Sigmoid colon (tissue), 7 donors: ENCODE measurements around the gene USH1C. TPM values are rescaled to one million over a fixed set of nuclear protein-coding genes. Genes with fewer than 3 reads are reported as not detected.

Experiments
- DNase-seq: peaks from one replicate; pipeline ENCODE4 v3.0.0-alpha.2; 2019
- H3K27ac ChIP-seq, 4 donors: fragments of 200-600 bp; sonication (generic); one replicate each; pipeline ENCODE4 v1.5.1; 2016 to 2019; ENCODE audit warnings: mild to moderate bottlenecking in 1 of 4
- H3K27me3 ChIP-seq, 3 donors: fragments of 200-600 bp; sonication (generic); one replicate each; pipeline ENCODE4 v1.5.1; 2019; ENCODE audit warnings: mild to moderate bottlenecking in 1 of 3
- H3K36me3 ChIP-seq, 4 donors: fragments of 200-600 bp; sonication (generic); one replicate each; pipeline ENCODE4 v1.5.1; 2016 to 2019
- H3K4me1 ChIP-seq, 4 donors: fragments of 200-600 bp; sonication (generic); one replicate each; pipeline ENCODE4 v1.5.1; 2017 to 2019
- H3K4me3 ChIP-seq, 4 donors: fragments of 200-600 bp; sonication (generic); one replicate each; pipeline ENCODE4 v1.5.1; 2017 to 2019; ENCODE audit warnings: mild to moderate bottlenecking in 2 of 4, moderate library complexity in 1 of 4
- H3K9me3 ChIP-seq, 4 donors: fragments of 200-600 bp in 3 of 4; sonication (generic) in 3 of 4; one replicate each; pipeline versions ENCODE4 v1.5.1 to v1.6.1; 2013 to 2019
- EP300 ChIP-seq, 4 donors: sonication (generic); formaldehyde crosslinking; IDR thresholded peaks; one replicate each; pipeline ENCODE4 v1.6.1; 2017; ENCODE audit warnings: antibody characterized with exemption in 4 of 4
- POLR2A ChIP-seq, 2 donors: fragments of 450-650 bp; IDR thresholded peaks; one replicate each; pipeline ENCODE4 v1.6.1; 2016; ENCODE audit warnings: antibody characterized with exemption in 2 of 2, mild to moderate bottlenecking in 2 of 2, moderate library complexity in 2 of 2
- POLR2AphosphoS5 ChIP-seq, 4 donors: sonication (generic); formaldehyde crosslinking; IDR thresholded peaks; one replicate each; pipeline ENCODE4 v1.6.1; 2017; ENCODE audit warnings: antibody characterized with exemption in 4 of 4
- WGBS, 2 donors: extraction: QIAGEN DNeasy Blood & Tissue Kit; methylation state at CpG; one replicate each; pipeline ENCODE4 v1.1.7; 2013; 5-methylcytosine and 5-hydroxymethylcytosine counted together
- intact Hi-C: fragments of 100-400 bp; cut with DNase I; formaldehyde crosslinking; loops from one replicate; pipeline ENCODE4 v1.15.1; 2023
- polyA plus RNA-seq, 3 donors: library from polyadenylated mRNA; stranded (reverse); fragments of 200-250 nt; gene quantifications; one replicate each; pipeline ENCODE4 v1.2.3, GENCODE V29; 2013
- total RNA-seq, 4 donors: library from RNA; depleted of rRNA; stranded (reverse); fragments of >200 nt; gene quantifications; one replicate each; pipeline ENCODE4 v1.1.0, GENCODE V29; 2016
- TF ChIP-seq, protein P1 (sequence below), 4 experiments: fragments of 450-650 bp in 3 of 4; fragments of 200-600 bp in 1 of 4; IDR thresholded peaks; one replicate each; pipeline ENCODE4 v1.5.1; 2016 to 2019; ENCODE audit warnings: antibody characterized with exemption in 4 of 4, mild to moderate bottlenecking in 3 of 4, moderate library complexity in 2 of 4
- donor health status: healthy with polysubstance abuse.
- donor health status: Bipolar disorder and iron deficiency.
- donor health status: healthy.

The USH1C gene
- total and polyA plus RNA-seq, 7 donors: 1.2 to 152 (median 2.5) TPM

DNA sequence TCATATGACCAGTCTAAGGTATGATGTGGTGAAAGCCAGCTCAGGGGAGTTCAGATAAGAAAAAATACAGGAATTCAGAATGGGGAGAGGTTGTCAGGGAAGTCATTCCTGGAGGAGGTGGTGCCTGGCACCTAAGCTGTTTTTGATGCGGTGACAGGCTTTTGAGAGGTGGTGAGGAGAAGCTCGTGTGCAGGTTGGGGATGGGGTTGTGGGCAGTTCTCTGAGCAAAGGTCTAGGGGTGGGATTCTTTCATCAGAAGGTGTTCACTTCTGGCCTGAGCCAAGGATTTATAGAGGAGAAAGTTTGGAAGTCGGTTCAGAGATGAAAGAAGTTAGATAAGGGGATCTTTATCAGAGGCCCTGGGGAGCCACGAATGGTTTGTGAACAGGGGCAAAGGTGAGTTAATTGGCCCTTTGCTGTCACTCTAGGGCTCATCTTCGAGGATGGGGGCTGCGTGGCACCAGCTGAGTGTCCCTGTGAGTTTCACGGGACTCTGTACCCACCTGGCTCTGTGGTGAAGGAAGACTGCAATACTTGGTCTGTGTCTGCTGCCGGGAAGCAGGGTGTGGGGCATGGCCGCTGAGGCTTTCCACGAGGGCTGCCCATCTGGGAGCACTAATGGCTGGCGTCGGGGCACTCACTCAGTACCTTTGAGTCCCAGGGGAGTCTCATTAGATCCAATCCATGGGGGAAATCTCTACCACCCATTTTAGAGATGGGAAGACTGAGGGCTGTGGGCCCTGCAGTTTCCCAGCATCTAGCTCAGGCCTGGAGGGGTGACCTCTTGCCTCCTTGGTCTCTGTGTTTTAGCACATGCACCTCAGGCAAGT is 16.3 kb upstream of the USH1C start:
- no peak overlapping the region for H3K4me3 ChIP-seq
- intact Hi-C loops: no loop called here
- no peaks in the 10 kb centered on the region for H3K27me3 ChIP-seq
- 57 to 71% methylated on average over 12 of the region's 12 CpGs for WGBS, 2 donors
- H3K27ac ChIP-seq: no peak overlapping the region
- TF ChIP-seq EP300 (IDR thresholded peaks at IDR 0.05) (no peak), POLR2A (IDR thresholded peaks at IDR 0.05) (no peak), POLR2AphosphoS5 (IDR thresholded peaks at IDR 0.05) (no peak)
- TF ChIP-seq, protein P1, sequence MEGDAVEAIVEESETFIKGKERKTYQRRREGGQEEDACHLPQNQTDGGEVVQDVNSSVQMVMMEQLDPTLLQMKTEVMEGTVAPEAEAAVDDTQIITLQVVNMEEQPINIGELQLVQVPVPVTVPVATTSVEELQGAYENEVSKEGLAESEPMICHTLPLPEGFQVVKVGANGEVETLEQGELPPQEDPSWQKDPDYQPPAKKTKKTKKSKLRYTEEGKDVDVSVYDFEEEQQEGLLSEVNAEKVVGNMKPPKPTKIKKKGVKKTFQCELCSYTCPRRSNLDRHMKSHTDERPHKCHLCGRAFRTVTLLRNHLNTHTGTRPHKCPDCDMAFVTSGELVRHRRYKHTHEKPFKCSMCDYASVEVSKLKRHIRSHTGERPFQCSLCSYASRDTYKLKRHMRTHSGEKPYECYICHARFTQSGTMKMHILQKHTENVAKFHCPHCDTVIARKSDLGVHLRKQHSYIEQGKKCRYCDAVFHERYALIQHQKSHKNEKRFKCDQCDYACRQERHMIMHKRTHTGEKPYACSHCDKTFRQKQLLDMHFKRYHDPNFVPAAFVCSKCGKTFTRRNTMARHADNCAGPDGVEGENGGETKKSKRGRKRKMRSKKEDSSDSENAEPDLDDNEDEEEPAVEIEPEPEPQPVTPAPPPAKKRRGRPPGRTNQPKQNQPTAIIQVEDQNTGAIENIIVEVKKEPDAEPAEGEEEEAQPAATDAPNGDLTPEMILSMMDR (IDR thresholded peaks at IDR 0.05): no peak
- H3K9me3 ChIP-seq: no peaks in the 10 kb centered on the region
- no peaks in the 10 kb centered on the region for H3K36me3 ChIP-seq
- peak; percentile 34 for DNase-seq
- no peaks in the 10 kb centered on the region for H3K4me1 ChIP-seq

- Histone ChIP-seq H3K27me3 (no peaks in the 10 kb centered on the region), H3K36me3 (no peaks in the 10 kb centered on the region), H3K4me1 (no peaks in the 10 kb centered on the region), H3K4me3 (no peak overlapping the region), H3K27ac (no peak overlapping the region), H3K9me3 (no peaks in the 10 kb centered on the region)
- 86 to 88% methylated on average over 9 of the region's 9 CpGs for WGBS, 2 donors
- no peak for TF ChIP-seq EP300 (IDR thresholded peaks at IDR 0.05)
- TF ChIP-seq, protein P1 (IDR thresholded peaks at IDR 0.05): no peak
- no peak for TF ChIP-seq POLR2A (IDR thresholded peaks at IDR 0.05)
- TF ChIP-seq POLR2AphosphoS5 (IDR thresholded peaks at IDR 0.05): no peak
- intact Hi-C loops: no loop called here
- DNase-seq: peak; percentile 40
Observed at GRCh38 chr11:17559341-17560087, 15.3 kb upstream of the USH1C start.

DNA sequence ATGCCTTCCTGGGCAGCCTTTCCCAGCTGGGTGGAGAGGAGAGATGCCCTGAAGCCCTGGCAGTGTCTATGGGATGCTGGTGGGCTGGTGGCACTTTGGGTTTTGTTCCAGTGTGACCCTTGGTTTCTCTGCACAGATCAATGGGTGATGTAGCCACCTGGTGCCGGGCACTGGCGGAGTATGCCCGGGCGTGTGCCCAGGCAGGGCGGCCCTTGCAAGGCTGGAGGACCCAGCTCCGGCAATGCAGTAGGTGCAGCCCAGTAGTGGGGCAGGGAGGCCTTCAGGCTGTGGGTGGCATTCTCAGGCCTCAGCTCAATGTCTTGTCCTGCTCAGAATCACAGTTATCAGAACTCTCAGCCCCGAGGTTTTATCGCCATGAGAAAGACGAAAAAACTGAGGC is 14.7 kb upstream of the USH1C start:
- no peak for TF ChIP-seq POLR2A (IDR thresholded peaks at IDR 0.05)
- no peak for TF ChIP-seq EP300 (IDR thresholded peaks at IDR 0.05)
- TF ChIP-seq POLR2AphosphoS5 (IDR thresholded peaks at IDR 0.05): no peak
- TF ChIP-seq, protein P1 (IDR thresholded peaks at IDR 0.05): no peak
- whole genome bisulfite sequencing, 2 donors: 87 to 90% methylated on average over 9 of the region's 9 CpGs
- intact Hi-C loops: no loop called here
- H3K27ac ChIP-seq: no peak overlapping the region
- H3K4me3 ChIP-seq: no peak overlapping the region
- no peaks in the 10 kb centered on the region for H3K9me3 ChIP-seq
- no peaks in the 10 kb centered on the region for H3K4me1 ChIP-seq
- DNase-seq: peak; percentile 39
- H3K27me3 ChIP-seq: no peaks in the 10 kb centered on the region
- H3K36me3 ChIP-seq: no peaks in the 10 kb centered on the region

DNA sequence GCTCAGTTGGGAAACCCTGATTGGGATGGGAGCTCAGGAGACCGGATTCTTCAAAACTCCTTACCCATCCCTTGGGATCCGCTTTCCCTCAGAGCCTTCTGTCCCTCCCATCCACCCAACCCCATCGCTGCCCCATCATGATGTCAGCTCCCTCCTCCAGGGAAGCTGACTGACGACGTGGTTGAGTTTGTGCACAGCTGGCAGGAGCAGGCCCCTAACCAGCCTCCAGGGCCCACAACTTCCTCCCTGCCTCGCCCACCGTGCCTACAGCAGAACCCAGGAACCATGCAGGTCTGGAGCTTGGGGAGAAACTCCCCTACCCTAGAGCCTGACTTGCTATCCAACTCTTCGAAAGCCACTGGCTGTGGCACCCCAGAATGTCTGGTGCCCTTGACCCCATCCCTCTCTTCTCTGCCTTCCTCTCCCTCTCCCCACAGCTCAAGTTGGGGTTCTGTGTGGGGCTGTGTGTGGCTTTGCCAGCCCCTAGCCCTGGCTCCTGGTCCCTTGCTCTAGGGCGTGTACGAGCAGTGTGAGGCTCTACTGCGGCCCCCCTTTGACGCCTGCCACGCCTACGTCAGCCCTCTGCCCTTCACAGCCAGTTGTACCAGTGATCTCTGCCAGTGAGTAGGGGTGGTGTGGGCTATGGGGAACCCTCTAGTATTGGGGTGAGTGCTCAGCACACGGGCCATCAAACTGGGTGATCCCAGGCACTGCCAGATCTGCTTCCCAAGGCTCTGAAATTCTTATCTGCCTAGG is 14.0 kb upstream of the USH1C start:
- Histone ChIP-seq H3K9me3 (no peaks in the 10 kb centered on the region), H3K36me3 (no peaks in the 10 kb centered on the region), H3K27ac (no peak overlapping the region), H3K27me3 (no peaks in the 10 kb centered on the region), H3K4me3 (no peak overlapping the region), H3K4me1 (no peaks in the 10 kb centered on the region)
- 75 to 85% methylated on average over 15 of the region's 15 CpGs for WGBS, 2 donors
- intact Hi-C loops: no loop called here
- TF ChIP-seq EP300 (IDR thresholded peaks at IDR 0.05): no peak
- no peak for TF ChIP-seq POLR2AphosphoS5 (IDR thresholded peaks at IDR 0.05)
- no peak for TF ChIP-seq POLR2A (IDR thresholded peaks at IDR 0.05)
- TF ChIP-seq, protein P1 (IDR thresholded peaks at IDR 0.05): no peak
- peak; percentile 60 for DNase-seq
